GM12891 (cell line): ENCODE data around the gene SLC49A4.

Experiments
- DNase-seq: peaks from one replicate; pipeline ENCODE4 v3.0.0; 2011; ENCODE audit warnings: low spot score; ENCODE audit not compliant: insufficient read length
- FAIRE-seq: peaks from 2 replicates; lab custom pipeline; 2011; peaks lifted over from hg19 to GRCh38; lab: Jason Lieb, UNC
- PAX5 ChIP-seq: IDR thresholded peaks from 2 replicates; pipeline ENCODE4 v1.6.1; 2011; ENCODE audit warnings: low read length, moderate library complexity, mild to moderate bottlenecking; ENCODE audit not compliant: insufficient read depth, severe bottlenecking
- POLR2A ChIP-seq: IDR thresholded peaks from 2 replicates; pipeline ENCODE4 v1.6.1; 2011; ENCODE audit warnings: low read depth, low read length, control low read depth
- POLR2AphosphoS5 ChIP-seq: IDR thresholded peaks from 2 replicates; pipeline ENCODE4 v1.6.1; 2011; ENCODE audit warnings: low read depth, low read length, control low read depth
- POU2F2 ChIP-seq: IDR thresholded peaks from 2 replicates; pipeline ENCODE4 v1.6.1; 2011; ENCODE audit warnings: low read depth, mild to moderate bottlenecking, control low read depth, low read length, moderate library complexity
- SPI1 ChIP-seq: IDR thresholded peaks from 2 replicates; pipeline ENCODE4 v1.6.1; 2011; ENCODE audit warnings: low read depth, low read length, control low read depth
- TAF1 ChIP-seq: IDR thresholded peaks from 2 replicates; pipeline ENCODE4 v1.6.1; 2011; ENCODE audit warnings: low read depth, low read length, control low read depth

Gene SLC49A4

DNA sequence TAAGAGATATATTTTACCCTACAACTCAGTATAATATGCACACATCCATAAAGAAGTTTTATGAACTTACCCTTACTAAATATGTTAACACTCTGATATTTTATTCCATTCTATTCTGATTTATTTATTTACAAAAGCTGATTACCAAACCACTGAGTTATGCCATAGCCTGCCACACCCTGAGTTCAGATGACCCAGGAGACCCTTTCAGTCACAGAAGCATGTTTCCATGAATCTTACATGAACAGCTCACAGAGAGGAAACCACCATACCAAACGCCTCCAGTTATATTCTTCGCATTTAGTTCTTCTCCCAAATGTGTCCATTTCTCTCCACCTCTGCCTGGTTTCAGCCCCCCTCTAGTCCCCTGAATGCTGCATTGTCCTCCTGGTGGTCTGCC is 129.2 kb downstream of the SLC49A4 start:
- DNase-seq (no peak), FAIRE-seq (no peak)
- TF ChIP-seq POLR2A (no peak), TAF1 (no peak), POU2F2 (no peak), POLR2AphosphoS5 (no peak), PAX5 (no peak), SPI1 (no peak)

GRCh38 chr3:122925756-122926155 is 130.9 kb downstream of the SLC49A4 start:
- FAIRE-seq (no peak), DNase-seq (no peak)
- TF ChIP-seq POLR2AphosphoS5: no peak
- TF ChIP-seq PAX5: no peak
- TF ChIP-seq TAF1: no peak
- no peak for TF ChIP-seq SPI1
- TF ChIP-seq POU2F2: no peak
- no peak for TF ChIP-seq POLR2A

DNA sequence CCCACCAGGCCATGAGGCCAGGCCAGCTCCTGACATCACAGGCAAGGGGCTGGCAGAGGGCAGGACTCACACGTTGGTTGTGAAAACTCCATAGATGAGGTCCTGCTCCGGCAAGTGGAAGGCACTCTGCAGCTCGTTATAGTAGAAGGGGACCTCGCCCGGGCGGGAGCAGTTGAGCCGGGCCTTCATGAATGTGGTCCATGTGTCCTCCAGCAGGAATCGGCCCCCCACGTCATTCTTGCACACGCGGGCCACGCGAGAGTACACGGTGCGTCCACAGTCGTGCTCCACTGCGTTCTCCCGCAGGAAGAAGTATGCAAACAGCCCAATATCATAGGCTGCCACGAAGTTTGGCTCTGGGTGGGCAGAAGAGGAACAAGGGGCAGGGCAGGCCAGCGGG is 131.5 kb downstream of the SLC49A4 start:
- DNase-seq (no peak), FAIRE-seq (no peak)
- TF ChIP-seq PAX5 (no peak), SPI1 (no peak), POLR2AphosphoS5 (no peak), POLR2A (no peak), TAF1 (no peak), POU2F2 (no peak)

GRCh38 chr3:122926811-122927210 is 131.9 kb downstream of the SLC49A4 start:
- no peak for TF ChIP-seq POLR2A
- no peak for TF ChIP-seq PAX5
- TF ChIP-seq POU2F2: no peak
- no peak for TF ChIP-seq TAF1
- no peak for TF ChIP-seq SPI1
- TF ChIP-seq POLR2AphosphoS5: no peak
- no peak for DNase-seq
- FAIRE-seq: no peak

DNA sequence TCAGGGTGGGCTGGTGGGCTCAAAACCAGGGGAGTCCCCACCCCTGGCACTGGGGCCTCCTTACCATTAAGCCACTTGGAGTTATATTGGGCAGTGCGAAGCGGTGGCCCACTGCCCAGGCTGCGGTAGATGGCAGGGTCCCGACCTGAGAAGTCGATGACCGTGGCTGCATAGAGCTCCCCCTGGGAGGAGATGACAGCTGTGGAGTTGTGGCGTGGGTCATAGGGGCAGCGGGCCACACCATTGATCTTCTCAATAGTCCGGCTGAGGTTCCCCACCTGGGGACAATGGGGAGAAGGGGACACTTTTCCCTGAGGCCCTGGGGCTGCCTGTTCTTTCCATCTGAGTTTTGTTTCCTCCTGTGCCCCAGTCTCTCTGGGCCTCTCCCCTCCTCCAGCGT is 132.9 kb downstream of the SLC49A4 start:
- DNase-seq (no peak), FAIRE-seq (no peak)
- TF ChIP-seq POLR2A: no peak
- TF ChIP-seq POLR2AphosphoS5: no peak
- TF ChIP-seq SPI1: no peak
- no peak for TF ChIP-seq TAF1
- TF ChIP-seq POU2F2: no peak
- TF ChIP-seq PAX5: no peak

DNA sequence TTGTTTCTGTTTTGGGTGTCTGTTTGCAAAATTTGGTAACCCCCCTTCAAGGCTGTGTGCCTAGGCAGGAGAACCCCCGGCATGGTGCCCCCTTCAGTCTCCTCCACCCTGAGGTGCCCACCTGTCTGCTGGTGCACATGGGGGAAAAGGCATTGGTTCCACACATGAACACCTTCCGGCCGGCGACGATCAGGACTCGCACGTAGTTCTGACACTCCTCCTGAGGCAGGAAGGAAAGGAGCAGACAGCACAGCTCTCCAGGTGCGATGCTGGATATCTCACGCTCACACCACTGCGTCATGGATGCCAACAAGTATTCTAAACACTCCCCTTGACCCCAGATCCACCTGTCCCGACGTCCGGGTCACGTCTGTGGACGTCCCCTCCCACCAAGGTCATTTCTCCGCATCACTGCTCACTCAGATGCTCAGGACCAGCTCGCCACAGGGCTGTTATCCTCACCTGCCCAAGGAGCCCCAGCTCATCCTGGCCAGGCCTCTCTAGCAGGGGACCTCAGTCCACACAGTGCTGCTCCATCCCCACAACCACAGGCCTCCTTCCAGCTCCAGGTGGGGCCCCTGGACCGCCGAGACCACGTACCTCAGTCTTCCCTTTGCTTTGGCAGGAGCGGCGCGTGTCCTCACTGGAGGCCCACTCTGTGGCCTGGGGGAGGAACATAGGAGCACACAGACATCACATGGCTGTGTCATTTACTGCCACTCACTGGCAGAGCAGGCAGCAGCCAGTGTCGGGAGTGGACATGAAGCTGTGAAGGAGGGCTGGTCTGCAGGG is 133.7 kb downstream of the SLC49A4 start:
- DNase-seq (no peak), FAIRE-seq (no peak)
- TF ChIP-seq POU2F2: no peak
- no peak for TF ChIP-seq PAX5
- TF ChIP-seq POLR2AphosphoS5: no peak
- TF ChIP-seq POLR2A: no peak
- TF ChIP-seq SPI1: no peak
- TF ChIP-seq TAF1: no peak

- no peak for FAIRE-seq
- no peak for DNase-seq
- TF ChIP-seq PAX5: no peak
- TF ChIP-seq POLR2A: no peak
- TF ChIP-seq POU2F2: no peak
- no peak for TF ChIP-seq TAF1
- no peak for TF ChIP-seq SPI1
- TF ChIP-seq POLR2AphosphoS5: no peak
Observed at GRCh38 chr3:122929188-122930062, 134.6 kb downstream of the SLC49A4 start.

- FAIRE-seq (no peak), DNase-seq (no peak)
- TF ChIP-seq TAF1 (no peak), POLR2AphosphoS5 (no peak), POLR2A (no peak), SPI1 (no peak), PAX5 (no peak), POU2F2 (no peak)
Observed at GRCh38 chr3:122930063-122930997, 135.5 kb downstream of the SLC49A4 start.
